ENCODE measurements around the gene ZFP36.

- TF ChIP-seq CTCF (IDR thresholded peaks at IDR 0.05) (no peak), POLR2A (IDR thresholded peaks at IDR 0.05) (no peak)
Measured at GRCh38 chr19:39436350-39436716, 29.7 kb downstream of the ZFP36 start.
